CD14-positive monocyte (primary cell): Measurements from ENCODE around the gene RRBP1. TPM values are rescaled to one million over a fixed set of nuclear protein-coding genes. Genes with fewer than 3 reads are reported as not detected.

Experiments
- DNase-seq, 3 donors: peaks; one replicate each; pipeline ENCODE4 v3.0.0-alpha.2; 2011 to 2022
- H2AFZ ChIP-seq: 2 replicates; pipeline ENCODE4 v1.6.0; 2012; ENCODE audit warnings: mild to moderate bottlenecking, low read depth, low read length, inconsistent platforms; ENCODE audit not compliant: insufficient read depth, poor library complexity, severe bottlenecking
- H3K27ac ChIP-seq, 2 donors: 1 replicate in 1 of 2; 2 replicates in 1 of 2; pipeline ENCODE4 v1.5.1; 2012 to 2013; ENCODE audit warnings: low read length in 2 of 2, control low read depth in 1 of 2, inconsistent platforms in 1 of 2, low read depth in 1 of 2, mild to moderate bottlenecking in 1 of 2
- H3K27me3 ChIP-seq, 2 donors: one replicate each; pipeline versions ENCODE4 v1.6.0 to v1.6.1; 2011 to 2013; ENCODE audit warnings: low read length in 2 of 2; ENCODE audit not compliant: control insufficient read depth in 2 of 2, insufficient read depth in 2 of 2
- H3K36me3 ChIP-seq, 2 donors: replicated peaks in 1 of 2; 1 replicate in 1 of 2; 2 replicates in 1 of 2; pipeline versions ENCODE4 v1.5.1 to v1.6.1; 2012 to 2013; ENCODE audit warnings: low read length in 2 of 2, control low read depth in 1 of 2, inconsistent platforms in 1 of 2, mild to moderate bottlenecking in 1 of 2; ENCODE audit not compliant: insufficient read depth in 2 of 2, control insufficient read depth in 1 of 2
- H3K4me1 ChIP-seq, 2 donors: 1 replicate in 1 of 2; 2 replicates in 1 of 2; pipeline versions ENCODE4 v1.5.1 to v1.6.1; 2012 to 2013; ENCODE audit warnings: low read length in 2 of 2, control low read depth in 1 of 2, inconsistent platforms in 1 of 2, mild to moderate bottlenecking in 1 of 2, moderate library complexity in 1 of 2; ENCODE audit not compliant: insufficient read depth in 2 of 2, control insufficient read depth in 1 of 2
- H3K4me2 ChIP-seq: replicated peaks from 2 replicates; pipeline ENCODE3; 2012; ENCODE audit warnings: low read length, moderate library complexity, mild to moderate bottlenecking; ENCODE audit not compliant: poor library complexity, severe bottlenecking; ENCODE audit errors: extremely low read depth
- H3K4me3 ChIP-seq, 3 experiments: fragments of 200-600 bp in 1 of 3; sonication (generic) in 1 of 3; replicated peaks in 1 of 3; 1 replicate in 2 of 3; 2 replicates in 1 of 3; pipeline ENCODE4 v1.5.1; 2011 to 2013; ENCODE audit warnings: low read length in 3 of 3, mild to moderate bottlenecking in 3 of 3, control low read depth in 2 of 3, low read depth in 2 of 3, inconsistent platforms in 1 of 3, moderate library complexity in 1 of 3
- H3K79me2 ChIP-seq: 2 replicates; pipeline ENCODE4 v1.6.0; 2012; ENCODE audit warnings: mild to moderate bottlenecking, control low read depth, inconsistent platforms, low read length, moderate library complexity; ENCODE audit not compliant: insufficient read depth
- H3K9ac ChIP-seq: 2 replicates; pipeline ENCODE4 v1.6.0; 2017; ENCODE audit warnings: low read length, mild to moderate bottlenecking; ENCODE audit not compliant: insufficient read depth, poor library complexity, severe bottlenecking
- H3K9me3 ChIP-seq, 2 donors: replicated peaks in 1 of 2; 1 replicate in 1 of 2; 2 replicates in 1 of 2; pipeline versions ENCODE4 v1.5.1 to v1.6.1; 2012 to 2013; ENCODE audit warnings: low read length in 2 of 2, control low read depth in 1 of 2; ENCODE audit not compliant: control insufficient read depth in 1 of 2, insufficient read depth in 1 of 2
- H4K20me1 ChIP-seq: 2 replicates; pipeline ENCODE4 v1.6.0; 2012; ENCODE audit warnings: mild to moderate bottlenecking, low read length, control low read depth, moderate library complexity; ENCODE audit not compliant: insufficient read depth
- H3K27ac Mint-ChIP-seq, 7 donors: one replicate each; pipeline ENCODE4 v1.8.0; 2020; ENCODE audit warnings: mild to moderate bottlenecking in 7 of 7, mixed read lengths in 7 of 7, moderate library complexity in 6 of 7, inconsistent platforms in 2 of 7
- H3K27me3 Mint-ChIP-seq, 3 donors: one replicate each; pipeline ENCODE4 v1.8.0; 2021 to 2022; ENCODE audit warnings: low read depth in 3 of 3, mild to moderate bottlenecking in 3 of 3, mixed read lengths in 3 of 3, moderate library complexity in 3 of 3, inconsistent platforms in 1 of 3
- H3K36me3 Mint-ChIP-seq, 2 donors: one replicate each; pipeline ENCODE4 v1.8.0; 2020; ENCODE audit warnings: mixed read lengths in 2 of 2, inconsistent platforms in 1 of 2, mild to moderate bottlenecking in 1 of 2
- H3K4me1 Mint-ChIP-seq: one replicate; pipeline ENCODE4 v1.8.0; 2020; ENCODE audit warnings: mild to moderate bottlenecking, mixed read lengths
- H3K4me3 Mint-ChIP-seq, 2 donors: one replicate each; pipeline ENCODE4 v1.8.0; 2020; ENCODE audit warnings: mild to moderate bottlenecking in 2 of 2, mixed read lengths in 2 of 2, moderate library complexity in 1 of 2
- H3K9me3 Mint-ChIP-seq, 7 donors: one replicate each; pipeline ENCODE4 v1.8.0; 2020 to 2022; ENCODE audit warnings: mixed read lengths in 7 of 7, mild to moderate bottlenecking in 6 of 7, moderate library complexity in 6 of 7, inconsistent platforms in 2 of 7
- CTCF ChIP-seq: fragments of 200-600 bp; IDR thresholded peaks from one replicate; pipeline ENCODE4 v1.8.0; 2022; ENCODE audit warnings: antibody characterized with exemption, mild to moderate bottlenecking
- WGBS: methylation state at CpG from one replicate; pipeline ENCODE4 v1.1.5; 2013; ENCODE audit warnings: missing lambda C conversion rate; ENCODE audit not compliant: insufficient coverage; 5-methylcytosine and 5-hydroxymethylcytosine counted together
- intact Hi-C, 2 donors: fragments of 100-400 bp; cut with micrococcal nuclease; formaldehyde crosslinking; loops; one replicate each; pipeline versions ENCODE4 v1.15.0 to v1.15.1; 2023
- polyA plus RNA-seq, 3 donors: library from polyadenylated mRNA; depleted of rRNA in 1 of 3; unstranded in 2 of 3; stranded (reverse) in 1 of 3; fragments of 300-500 nt in 2 of 3; fragments of >200 nt in 1 of 3; fragmentation: Illumina TruSeq in 2 of 3; gene quantifications; 1 replicate in 2 of 3; 2 replicates in 1 of 3; pipeline ENCODE4 v1.2.3, GENCODE V29; 2012 to 2021

The RRBP1 gene
- polyA plus RNA-seq, 3 donors = 4.7 to 22.2 (median 7.5) TPM

- no peak overlapping the region for H3K9ac ChIP-seq
- H3K4me3 Mint-ChIP-seq = no peak overlapping the region
- no peak overlapping the region for H3K4me3 ChIP-seq
- H4K20me1 ChIP-seq = peaks cover 67% of the 10 kb centered on the region
- intact Hi-C loops = no loop called here
- no peak overlapping the region for H2AFZ ChIP-seq
- peaks cover 9% of the 10 kb centered on the region for H3K4me1 Mint-ChIP-seq
- H3K36me3 Mint-ChIP-seq = peaks cover 47 to 79% of the 10 kb centered on the region in 2 donors
- H3K27me3 ChIP-seq = no peaks in the 10 kb centered on the region
- peaks cover 58 to 98% of the 10 kb centered on the region in 2 donors for H3K36me3 ChIP-seq
- H3K79me2 ChIP-seq = peaks cover 39% of the 10 kb centered on the region
- H3K4me1 ChIP-seq = no peaks in the 10 kb centered on the region
- no peak overlapping the region for H3K27ac ChIP-seq
- no peaks in the 10 kb centered on the region for H3K9me3 ChIP-seq
- no peak overlapping the region for H3K4me2 ChIP-seq
- peak overlapping the region in 5 of 7 donors; percentile 5 to 69 (median 33) for H3K27ac Mint-ChIP-seq
- H3K27me3 Mint-ChIP-seq = peaks cover 0 to 2% (median 0%) of the 10 kb centered on the region in 3 donors
- WGBS = 89% methylated on average over 12 of the region's 19 CpGs
- DNase-seq = no peak
- TF ChIP-seq CTCF = no peak
- H3K9me3 Mint-ChIP-seq = peaks cover 0 to 1% (median 0%) of the 10 kb centered on the region in 7 donors
Observed at GRCh38 chr20:17642404-17643269, 39.4 kb downstream of the RRBP1 start.

- H3K4me3 ChIP-seq = no peak overlapping the region
- no peak overlapping the region for H3K4me2 ChIP-seq
- Mint-ChIP-seq H3K4me1 (peaks cover 6% of the 10 kb centered on the region), H3K4me3 (no peak overlapping the region), H3K27ac (peak overlapping the region in 2 of 7 donors; percentile 1 to 40), H3K9me3 (peaks cover 0 to 1% (median 0%) of the 10 kb centered on the region in 7 donors), H3K27me3 (peaks cover 0 to 2% (median 0%) of the 10 kb centered on the region in 3 donors), H3K36me3 (peaks cover 51 to 85% of the 10 kb centered on the region in 2 donors)
- WGBS = 99% methylated on average over 11 of the region's 11 CpGs
- intact Hi-C loops = no loop called here
- no peak for DNase-seq
- H3K9me3 ChIP-seq = no peaks in the 10 kb centered on the region
- no peak overlapping the region for H3K9ac ChIP-seq
- no peaks in the 10 kb centered on the region for H3K27me3 ChIP-seq
- no peak for TF ChIP-seq CTCF
- no peaks in the 10 kb centered on the region for H3K4me1 ChIP-seq
- H3K79me2 ChIP-seq = peaks cover 33% of the 10 kb centered on the region
- H4K20me1 ChIP-seq = peaks cover 61% of the 10 kb centered on the region
- no peak overlapping the region for H2AFZ ChIP-seq
- H3K36me3 ChIP-seq = peaks cover 61 to 100% of the 10 kb centered on the region in 2 donors
- H3K27ac ChIP-seq = no peak overlapping the region
Observed at GRCh38 chr20:17641993-17642392, 40.0 kb downstream of the RRBP1 start.
